ENCODE results near the gene ETHE1.
A peak's percentile ranks its signal among the peaks of the same experiment; 100 is the strongest.

Gene ETHE1, protein sequence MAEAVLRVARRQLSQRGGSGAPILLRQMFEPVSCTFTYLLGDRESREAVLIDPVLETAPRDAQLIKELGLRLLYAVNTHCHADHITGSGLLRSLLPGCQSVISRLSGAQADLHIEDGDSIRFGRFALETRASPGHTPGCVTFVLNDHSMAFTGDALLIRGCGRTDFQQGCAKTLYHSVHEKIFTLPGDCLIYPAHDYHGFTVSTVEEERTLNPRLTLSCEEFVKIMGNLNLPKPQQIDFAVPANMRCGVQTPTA
- 13.0 to 14.1 reads per million in 2 donors for total RNA-seq

DNA sequence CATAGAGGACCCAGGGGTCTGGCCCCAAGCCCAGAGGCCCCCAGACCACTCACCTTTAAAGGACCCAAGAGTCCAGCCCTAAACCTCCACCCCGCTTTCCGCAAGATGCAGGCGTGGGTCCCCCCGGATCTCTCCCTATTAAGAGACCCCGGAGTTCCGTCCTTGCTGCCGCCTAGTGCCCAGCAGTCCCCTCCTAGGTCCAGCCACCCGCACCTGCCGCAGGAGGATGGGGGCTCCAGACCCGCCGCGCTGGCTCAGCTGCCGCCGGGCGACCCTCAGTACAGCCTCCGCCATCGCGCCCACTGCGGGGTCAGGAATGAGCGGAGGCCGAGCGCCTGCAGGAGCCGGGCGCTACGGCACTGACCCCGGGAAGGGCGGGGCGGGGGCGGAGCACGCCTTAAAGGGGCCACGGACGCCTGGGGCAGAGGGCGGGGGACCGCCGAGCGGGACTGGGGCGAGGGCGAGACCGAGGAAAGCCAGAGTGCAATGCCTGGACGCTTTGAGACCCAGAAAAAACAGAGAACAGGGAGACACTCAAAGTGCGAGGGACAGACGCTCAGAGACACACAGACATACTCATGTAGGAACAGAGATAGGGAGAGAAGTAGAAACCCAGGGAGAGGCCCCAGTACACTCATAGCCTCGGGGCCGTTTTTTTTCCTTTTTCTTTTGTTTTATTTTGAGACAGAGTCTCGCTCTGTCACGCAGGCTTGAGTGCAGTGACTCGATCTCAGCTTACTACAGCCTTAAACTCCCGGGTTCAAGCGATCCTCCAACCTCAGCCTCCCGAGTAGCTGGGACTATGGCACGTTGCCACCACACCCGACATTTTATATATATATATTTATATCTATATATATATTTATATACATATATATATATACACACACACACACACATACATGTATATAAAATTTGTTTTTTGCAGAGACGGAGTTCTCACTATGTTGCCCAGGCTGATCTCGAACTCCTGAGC is at the start of gene ETHE1:
Gene ETHE1, minus strand, starts transcription at position 318 of the 976 bp plus-strand sequence. Its CDS starts 24 bp downstream, at position 294.
- peak; percentile 60 for DNase-seq

DNA sequence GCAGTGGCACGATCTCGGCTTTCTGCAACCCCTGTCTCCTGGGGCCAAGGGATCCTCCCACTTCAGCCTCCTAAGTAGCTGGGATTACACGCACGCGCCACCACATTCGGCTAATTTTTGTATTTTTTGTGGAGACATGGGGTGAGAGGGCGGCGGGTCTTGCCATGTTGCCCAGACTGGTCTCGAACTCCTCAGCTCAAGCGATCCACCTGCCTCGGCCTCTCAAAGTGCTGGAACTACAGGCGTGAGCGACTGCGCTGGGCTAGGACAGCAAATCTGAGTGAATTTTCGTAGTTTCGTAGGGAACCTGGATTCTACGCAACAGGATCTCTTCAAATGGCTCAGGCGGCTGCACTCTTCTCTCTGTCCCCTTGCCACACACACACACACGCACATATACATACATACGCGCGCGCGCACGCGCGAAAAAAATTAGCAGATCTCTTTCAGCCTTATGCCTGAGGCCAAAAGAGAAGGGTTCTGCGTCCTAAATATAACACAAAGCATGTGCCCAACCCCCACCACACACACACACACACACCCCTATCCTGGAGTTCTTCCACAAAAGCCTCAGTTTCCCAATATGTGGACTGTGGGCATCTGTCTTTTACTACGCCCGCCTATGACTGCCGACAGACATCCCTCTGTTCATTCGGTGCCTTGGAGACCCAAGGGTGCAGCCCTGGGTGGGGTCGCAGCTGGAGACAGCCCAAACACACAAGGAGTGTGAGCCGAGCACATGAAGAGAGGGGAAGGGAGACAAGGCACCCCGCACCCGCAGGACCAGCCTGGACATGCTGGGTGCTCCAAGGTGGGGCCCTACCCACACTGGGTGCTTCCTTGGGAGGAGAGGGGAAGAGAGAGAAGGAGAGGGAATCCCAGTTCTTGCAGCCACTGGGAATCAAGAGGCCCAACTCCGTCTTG is 49.2 kb upstream of the ETHE1 start:
- DNase-seq: no peak

DNA sequence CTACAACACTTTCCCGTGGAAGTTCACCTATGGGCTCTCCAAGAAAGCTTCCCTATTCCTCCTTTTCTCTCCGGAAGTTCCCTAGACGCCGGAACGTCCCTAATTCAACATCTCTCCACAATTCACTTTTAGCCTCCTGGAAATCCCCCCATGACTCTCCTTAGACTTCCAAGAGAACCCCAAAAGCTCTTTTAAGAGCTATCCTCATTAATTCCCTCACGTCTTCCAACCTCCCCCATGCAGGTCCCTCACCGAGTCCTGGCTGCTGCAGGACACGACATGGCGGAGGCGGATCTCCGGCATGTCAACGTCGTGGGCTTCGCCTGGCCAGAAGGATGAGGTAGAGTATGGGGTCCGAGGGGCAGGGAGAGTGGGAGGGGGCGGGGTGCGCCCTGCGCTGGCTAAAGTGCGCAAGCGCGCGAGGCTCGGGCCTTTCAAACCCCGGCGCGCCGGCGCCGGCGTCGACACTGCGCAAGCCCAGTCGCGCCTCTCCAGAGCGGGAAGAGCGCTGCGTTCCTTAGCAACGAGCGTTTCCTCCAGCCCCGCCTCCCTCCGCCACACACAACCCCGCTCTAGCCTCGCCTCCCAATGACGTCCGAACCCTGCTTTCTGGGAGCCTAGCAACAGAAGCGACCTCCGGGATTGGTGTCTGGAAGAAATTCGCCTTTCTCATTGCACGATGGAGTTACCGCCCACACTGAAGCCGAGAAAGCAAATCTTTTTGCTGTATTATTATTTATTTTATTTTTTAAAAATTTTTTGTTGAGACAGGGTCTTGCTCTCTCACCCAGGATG is 48.4 kb upstream of the ETHE1 start, which contains the start of the genes PINLYP and XRCC1:
Gene PINLYP, plus strand, starts transcription at position 646 of the 795 bp plus-strand sequence. CDS start 1,391 bp downstream, outside the sequence.
Gene XRCC1, minus strand, starts transcription at position 372 of the 795 bp plus-strand sequence. Its CDS starts 69 bp downstream, at position 303.
- DNase-seq: peak; percentile 89

DNA sequence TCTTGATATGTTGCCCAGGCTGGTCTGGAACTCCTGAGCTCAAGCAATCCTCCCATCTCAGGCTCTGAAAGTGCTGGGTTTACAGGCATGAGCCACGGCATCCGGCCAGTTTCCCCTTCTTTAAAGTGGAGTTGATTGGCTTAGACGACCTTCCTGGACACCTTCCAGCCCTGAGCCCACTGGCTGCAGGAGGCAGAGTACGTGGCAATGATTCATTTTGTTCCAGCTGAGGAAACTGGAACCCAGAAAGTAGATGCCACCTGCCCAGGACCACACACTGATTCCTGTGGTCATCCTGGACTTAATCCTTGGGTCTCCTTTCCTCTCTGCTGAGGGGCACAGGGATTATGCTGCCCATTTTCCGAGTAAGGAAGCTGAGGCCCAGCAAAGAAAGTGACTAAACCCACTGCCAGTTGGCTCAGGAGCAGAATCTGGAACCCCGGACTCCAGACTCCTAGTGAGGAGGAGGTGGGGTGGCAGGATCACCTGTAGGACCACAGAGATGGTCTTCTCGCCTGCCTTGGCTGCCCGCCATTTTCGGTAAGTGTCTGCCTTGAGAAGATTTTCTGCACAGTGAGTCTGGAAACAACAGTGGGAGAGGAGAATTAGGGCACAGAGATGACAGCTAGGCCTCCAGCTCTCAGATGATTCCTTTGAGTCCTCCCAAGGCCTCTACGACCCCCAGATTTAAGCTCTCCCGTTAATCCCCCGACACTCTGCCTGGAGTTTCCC is 47.6 kb upstream of the ETHE1 start:
- no peak for DNase-seq

DNA sequence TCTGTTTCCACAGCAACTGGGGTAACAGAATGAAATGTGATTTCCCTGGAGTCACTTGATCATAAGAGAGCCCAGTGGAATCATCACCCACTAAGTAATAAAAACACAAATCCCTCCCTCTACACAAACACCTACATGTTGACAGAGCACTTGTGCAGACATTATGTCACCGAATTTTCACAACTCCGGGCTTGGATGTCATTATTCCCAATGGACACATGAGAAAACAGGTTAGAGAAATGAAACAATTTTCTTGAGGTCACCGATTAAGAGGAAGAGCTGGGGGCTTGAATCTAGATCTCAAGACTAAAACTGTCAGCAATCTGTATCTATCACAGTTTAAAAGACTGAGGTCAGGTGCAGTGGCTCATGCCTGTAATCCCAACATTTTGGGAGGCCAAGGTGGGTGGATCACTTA is 45.2 kb upstream of the ETHE1 start:
- no peak for DNase-seq

DNA sequence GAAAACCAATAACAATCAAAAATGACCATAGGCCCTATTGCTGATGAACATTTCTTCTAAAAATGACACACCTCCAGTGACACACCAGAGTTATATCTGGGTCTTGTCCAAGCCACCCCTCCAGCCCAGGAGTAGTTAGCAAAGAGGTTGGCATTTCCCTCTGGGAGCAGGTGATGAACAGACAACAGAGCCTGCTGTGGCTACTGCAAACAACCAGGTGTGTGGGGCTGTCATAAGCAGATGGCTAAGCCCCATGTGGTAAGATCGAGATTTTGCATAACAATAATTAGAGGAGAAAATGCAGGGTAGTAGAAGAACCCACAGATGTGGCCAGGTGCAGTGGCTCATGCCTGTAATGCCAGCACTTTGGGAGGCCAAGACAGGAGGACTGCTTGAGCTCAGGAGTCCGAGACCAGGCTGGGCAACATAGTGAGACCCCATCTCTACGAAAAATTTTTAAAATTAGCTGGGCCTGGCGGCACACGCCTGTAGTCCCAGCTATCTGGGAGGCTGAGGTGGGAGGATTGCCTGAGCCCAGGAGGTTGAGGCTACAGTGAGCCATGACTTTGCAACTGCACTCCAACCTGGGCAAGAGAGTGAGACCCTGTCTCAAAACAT is 43.3 kb upstream of the ETHE1 start:
- DNase-seq: no peak

DNA sequence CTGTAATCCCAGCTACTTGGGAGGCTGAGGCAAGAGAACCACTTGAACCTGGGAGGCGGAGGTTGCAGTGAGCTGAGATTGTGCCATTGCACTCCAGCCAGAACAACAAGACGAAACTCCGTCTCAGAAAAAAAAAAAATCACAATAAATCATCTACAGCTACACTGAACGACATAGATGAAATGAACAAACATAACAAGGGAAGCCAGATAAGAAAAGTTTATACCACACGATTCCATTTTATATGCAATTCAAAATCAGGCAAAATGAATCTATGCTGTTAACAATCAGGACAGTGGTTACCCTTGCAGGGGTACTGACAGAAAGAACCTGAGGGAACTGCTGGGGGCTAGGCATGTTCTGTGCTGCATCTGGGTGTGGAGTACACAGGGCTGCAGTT is 42.7 kb upstream of the ETHE1 start:
- DNase-seq: no peak

DNA sequence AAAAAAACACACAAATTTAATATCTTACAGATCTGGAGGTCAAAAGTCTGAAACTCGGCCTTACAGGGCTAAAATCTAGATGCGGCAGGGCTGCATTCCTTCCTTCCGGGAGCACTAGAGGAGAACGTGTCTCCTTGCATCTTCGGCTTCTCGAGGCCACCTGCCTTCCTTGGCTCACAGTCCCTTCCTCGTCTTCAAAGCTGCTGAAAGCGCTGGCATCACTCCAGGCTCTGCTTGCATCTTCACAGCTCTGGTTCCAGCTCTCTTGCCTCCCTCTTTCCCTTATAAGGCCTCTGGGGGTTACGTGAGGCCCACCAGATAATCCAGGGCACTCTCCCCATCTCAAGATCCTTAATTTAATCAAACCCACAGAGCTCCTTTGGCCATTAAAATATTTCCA is 37.8 kb upstream of the ETHE1 start:
- DNase-seq: no peak

DNA sequence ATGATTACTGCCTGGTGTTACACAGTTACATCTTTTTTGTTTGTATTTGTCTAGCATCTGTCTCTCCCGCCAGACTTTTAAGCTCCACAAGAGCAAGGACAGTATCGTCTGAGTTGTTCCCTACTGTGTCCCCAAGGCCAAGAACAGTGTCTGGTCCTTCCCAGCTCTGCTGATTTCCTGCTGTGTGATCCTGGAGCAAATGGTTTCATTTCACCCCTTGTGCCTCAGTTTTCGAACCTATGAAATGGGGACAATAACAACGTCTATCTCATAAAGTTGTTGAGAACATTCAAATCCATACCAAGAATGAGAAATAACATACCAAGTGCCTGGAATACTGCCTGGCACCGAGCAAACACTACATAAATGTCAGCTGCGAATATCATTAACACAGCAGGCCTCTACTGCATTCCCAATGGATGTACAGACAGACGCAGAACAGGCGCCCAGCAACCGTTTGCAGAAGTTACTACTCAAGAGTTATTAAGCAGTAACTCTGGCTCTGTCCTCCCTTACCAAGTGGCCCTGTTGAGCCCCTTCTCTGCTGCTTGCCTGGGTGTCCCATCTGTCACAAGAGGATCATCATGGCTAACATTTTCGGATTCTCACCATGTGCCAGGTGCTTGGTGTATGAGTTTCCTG is 36.9 kb upstream of the ETHE1 start:
- DNase-seq: no peak

DNA sequence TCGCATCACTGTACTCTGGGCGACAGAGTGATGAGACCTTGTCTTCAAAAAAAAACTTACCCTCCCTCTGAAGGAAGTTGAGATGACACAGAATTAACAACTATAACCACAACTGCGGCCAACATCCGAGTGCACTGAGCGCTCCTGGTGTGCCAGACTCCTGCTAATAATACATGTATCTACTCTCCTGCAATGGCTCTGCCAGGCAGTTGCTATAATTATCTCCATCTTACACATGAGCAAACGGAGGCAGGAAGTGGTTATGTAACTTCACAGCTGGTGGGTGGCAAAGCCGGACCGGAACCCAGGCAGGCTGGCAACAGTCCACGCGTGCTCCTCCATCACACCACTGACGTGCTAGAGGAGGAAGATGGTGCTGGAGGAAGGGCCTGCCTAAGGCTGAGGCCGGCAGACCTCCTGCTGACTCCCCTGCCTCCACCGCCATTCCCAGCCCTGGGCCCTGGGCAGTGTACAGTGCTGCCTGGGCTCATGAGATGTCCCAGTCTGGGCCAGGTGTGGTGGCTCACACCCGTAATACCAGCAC is 35.8 kb upstream of the ETHE1 start:
- DNase-seq: peak; percentile 65

DNA sequence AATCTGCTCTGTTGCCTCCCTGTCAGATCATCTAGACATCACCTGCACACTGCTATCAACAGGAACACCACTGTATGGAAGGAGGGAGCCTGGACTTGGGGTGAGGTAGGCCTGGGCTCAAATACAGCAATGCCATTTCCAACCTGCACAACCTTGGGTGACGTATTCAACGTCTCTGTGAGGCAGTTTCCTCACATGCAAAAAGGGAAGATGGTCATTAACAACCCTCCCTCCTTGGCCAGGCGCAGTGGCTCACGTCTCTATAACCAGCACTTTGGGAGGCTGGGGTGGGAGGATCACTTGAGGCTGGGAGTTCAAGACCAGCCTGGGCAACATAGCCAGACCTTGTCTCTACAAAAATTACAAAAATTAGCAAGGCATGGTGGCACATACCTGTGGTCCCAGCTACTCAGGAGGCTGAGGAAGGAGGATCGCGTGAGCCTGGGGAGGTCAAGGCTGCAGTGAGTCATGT is 35.3 kb upstream of the ETHE1 start:
- DNase-seq: no peak

DNA sequence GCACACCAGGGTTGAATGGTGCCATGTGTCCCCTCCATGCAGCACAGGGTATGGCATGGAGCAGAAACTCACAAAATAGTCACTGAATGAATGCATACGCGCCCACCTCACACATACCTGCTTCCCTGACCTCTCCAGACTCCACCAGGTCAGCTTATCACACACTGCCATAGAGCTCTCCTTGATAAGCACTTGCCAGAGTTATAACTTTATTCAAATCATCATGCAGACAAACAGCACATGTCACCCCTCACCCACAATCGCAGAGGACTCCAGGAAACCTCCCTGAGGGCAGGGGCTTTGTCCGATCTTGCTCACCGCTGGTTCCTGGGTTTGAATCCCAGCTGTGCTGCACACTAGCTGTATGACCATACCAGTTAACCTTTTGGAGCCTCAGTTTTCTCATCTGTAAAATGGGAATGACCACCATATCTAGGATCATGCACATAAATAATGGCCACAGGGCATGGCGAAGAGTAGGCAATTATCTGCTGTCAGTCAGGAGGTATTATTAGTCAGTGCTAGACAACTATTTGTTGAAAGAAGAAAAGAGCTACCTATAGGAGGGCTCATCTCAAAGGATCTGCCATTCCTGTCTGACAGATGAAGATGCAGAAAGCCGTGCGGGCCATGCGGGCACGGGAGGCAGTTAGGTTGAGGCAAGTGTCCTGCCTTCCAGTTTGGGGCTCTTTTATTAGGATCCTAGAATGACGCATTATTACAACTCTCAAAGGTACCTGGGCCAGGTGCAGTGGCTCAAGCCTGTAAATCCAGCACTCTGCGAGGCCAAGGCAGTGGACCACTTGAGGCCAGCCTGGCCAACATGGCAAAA is 34.4 kb upstream of the ETHE1 start:
- DNase-seq: no peak

DNA sequence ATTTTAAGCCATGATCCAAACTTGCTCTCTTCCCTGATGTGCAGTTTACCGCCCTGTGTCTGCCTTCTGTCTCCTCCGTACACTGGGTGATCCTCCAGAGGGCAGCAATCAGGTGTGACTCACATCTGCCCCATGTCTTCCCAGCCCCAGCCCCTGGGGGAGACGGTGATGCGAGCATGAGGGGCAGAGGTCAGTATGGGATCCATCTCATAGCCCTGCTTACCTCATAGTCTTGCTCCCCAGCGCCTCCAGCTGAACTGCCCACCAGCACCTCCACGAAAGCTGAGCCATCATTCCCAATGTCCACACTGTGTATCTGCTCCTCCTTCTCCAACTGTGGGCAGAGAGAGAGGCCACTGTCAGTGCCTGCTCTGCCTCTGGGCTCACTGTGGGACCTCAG is 33.7 kb upstream of the ETHE1 start:
- DNase-seq: no peak

DNA sequence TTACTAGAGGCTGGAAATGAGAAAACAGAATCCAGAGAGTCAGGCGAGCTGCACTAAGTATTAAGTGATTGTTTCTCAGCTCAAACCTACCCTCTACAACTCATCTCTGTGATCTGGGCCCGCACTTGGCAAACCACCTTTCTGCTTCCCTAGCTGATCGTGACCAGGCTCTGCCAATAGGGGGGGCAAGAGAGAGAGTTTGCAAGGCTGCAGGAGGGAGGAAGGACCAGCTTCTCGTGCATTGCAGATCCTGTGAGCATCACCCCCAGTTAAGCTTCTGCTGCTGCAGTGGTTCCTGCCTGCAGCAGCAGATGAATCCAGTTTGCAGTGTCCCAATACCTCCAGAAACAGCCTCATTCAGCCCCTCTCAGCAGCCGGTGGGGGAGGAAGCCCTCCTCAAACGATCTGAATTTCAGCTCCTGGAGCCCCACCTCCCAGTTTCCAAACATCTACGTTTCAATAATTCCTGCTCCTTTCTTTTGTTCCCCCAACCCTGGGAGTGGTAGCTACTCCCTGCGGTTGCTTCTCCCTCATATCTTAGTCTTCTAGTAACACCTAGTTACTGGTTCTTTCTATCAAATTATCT is 28.3 kb upstream of the ETHE1 start:
- no peak for DNase-seq

DNA sequence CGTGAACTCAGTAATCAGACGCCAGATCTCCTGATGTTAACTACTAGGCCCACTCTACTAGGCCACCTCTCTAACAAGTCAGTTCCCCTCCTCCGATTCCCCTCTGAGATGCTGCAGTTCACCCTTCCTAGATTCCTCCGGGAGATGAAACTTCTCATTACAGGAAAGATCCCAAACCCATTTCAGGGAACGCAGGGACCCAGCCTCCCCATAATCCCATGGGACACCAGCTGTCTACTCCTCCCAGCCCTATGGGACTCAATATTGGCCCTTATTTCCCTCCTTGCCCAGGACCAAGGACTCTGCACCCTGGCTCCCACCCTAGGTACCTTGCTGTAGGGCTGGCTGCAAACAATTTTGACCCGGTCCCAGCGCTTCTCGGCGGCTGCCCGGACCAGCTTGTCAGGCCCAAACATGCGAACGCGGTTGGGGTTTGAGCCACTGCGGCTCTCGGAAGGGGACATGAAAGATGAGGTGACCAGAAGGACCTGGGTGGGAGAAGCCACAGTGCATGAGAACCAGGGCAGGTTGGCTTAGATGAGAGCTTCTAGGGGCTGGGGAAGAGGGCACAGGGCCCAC is 27.4 kb upstream of the ETHE1 start:
- no peak for DNase-seq

DNA sequence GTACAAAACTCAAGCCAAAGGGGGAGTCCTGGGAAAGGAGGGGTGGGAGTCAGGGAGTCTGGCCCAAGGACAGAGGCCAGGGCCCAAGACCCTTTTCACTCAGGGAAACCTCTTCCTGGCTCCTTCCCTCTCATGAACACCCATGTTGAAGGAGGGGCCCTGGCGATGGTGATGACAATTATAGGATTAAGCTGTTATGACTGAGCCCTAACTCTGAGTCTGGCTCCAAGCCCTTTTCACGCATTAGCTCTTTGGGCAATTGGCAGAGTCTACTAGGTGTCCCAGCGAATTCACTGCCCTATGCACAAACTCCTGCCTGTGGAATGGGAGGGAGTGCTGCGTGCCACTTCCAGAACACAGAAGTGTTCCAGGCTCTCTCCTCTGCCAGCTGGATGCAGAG is 26.7 kb upstream of the ETHE1 start:
- no peak for DNase-seq

DNA sequence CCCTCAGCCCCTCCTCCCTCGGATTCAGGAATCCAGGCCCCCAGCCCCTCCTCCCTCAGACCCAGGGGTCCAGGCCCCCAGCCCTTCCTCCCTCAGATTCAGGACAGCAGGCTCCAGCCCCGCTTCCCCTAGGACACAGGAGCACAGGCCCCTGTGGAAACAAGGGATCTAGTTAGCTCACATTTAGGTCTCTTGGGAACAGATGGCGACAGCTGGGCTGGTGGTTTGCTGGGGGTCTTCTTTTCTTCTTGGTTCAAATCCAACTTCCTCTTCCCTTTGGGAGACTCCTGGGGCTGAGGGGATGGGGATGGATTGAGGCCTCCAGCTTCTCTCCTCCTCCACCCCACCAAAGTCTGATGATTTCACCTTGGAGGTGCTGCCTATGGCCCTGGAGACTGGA is 25.6 kb upstream of the ETHE1 start:
- no peak for DNase-seq

DNA sequence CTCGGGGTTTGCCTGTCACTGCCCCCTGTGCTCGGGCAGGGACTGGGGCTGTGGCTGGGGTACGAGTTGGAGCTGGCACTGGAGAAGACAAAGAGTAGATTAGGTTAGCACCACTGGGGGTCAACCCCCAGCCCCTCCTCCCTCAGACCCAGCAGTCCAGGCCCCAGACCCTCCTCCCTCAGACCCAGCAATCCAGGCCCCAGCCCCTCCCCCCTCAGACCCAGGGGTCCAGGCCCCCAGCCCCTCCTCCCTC is 25.1 kb upstream of the ETHE1 start:
- DNase-seq: no peak

All from activated gamma-delta T cell (primary cell).